Measurements from ENCODE around the gene ANKRD11. TPM values are rescaled to one million over a fixed set of nuclear protein-coding genes. Genes with fewer than 3 reads are reported as not detected.

ANKRD11 gene
- total RNA-seq, 4 donors from 2014 or later = 49.8 to 114 (median 82.2) TPM

DNA sequence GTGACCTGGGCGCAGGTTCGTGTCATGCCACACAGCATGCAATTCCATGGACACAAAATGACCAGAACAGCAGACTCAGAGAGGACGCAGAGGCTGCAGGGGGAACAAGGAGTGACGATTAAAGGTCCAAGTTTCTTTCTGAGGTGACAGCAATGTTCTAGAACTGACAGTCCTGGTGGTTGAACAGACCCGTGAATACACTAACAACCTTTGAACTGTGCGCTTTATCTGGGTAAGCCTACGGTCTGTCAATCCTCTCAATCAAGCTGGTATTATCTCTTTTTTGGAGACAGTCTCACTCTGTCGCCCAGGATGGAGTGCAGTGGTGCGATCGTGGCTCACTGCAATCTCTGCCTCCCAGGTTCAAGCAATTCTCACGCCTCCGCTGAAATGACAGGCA is 138.7 kb downstream of the ANKRD11 start:
- DNase-seq (ENCODE audit: low spot score) (no peak), ATAC-seq (ENCODE audit: low FRiP score) (no peak)
- TF ChIP-seq, protein P1, sequence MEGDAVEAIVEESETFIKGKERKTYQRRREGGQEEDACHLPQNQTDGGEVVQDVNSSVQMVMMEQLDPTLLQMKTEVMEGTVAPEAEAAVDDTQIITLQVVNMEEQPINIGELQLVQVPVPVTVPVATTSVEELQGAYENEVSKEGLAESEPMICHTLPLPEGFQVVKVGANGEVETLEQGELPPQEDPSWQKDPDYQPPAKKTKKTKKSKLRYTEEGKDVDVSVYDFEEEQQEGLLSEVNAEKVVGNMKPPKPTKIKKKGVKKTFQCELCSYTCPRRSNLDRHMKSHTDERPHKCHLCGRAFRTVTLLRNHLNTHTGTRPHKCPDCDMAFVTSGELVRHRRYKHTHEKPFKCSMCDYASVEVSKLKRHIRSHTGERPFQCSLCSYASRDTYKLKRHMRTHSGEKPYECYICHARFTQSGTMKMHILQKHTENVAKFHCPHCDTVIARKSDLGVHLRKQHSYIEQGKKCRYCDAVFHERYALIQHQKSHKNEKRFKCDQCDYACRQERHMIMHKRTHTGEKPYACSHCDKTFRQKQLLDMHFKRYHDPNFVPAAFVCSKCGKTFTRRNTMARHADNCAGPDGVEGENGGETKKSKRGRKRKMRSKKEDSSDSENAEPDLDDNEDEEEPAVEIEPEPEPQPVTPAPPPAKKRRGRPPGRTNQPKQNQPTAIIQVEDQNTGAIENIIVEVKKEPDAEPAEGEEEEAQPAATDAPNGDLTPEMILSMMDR (IDR thresholded peaks at IDR 0.05) = no peak

DNA sequence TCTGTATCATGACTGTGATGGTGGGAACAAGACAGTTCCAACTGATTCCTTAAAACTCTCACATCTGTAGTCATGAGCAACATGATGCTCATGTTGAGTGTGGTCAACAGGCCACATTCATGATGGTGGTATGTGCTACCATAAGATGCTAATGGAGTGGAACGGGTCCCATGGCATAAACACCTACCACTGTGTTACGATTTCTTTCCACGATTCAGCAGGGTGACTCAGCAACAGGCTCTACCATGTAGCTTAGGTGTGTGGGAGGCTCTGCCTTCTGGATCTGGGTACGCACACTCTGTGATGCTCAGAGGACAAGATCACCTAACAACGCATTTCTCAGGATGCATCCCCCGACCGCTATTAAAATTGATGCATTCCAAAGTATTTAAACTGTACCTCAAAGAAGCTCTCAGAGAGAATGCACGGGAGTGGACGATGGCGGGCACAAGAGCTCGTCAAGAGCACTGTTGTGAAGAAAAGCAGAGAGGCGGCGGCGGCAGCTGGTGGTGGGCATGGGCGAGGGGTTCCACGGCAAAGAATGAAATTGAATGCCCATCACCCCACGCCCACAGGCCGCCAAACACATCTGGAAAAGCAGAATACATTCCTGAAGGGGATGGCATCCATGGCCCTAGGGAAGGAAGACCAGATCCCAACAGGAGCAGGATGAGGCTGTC is 139.5 kb downstream of the ANKRD11 start:
- TF ChIP-seq, protein P1 (IDR thresholded peaks at IDR 0.05) = no peak
- ATAC-seq (ENCODE audit: low FRiP score) (no peak), DNase-seq (ENCODE audit: low spot score) (no peak)

DNA sequence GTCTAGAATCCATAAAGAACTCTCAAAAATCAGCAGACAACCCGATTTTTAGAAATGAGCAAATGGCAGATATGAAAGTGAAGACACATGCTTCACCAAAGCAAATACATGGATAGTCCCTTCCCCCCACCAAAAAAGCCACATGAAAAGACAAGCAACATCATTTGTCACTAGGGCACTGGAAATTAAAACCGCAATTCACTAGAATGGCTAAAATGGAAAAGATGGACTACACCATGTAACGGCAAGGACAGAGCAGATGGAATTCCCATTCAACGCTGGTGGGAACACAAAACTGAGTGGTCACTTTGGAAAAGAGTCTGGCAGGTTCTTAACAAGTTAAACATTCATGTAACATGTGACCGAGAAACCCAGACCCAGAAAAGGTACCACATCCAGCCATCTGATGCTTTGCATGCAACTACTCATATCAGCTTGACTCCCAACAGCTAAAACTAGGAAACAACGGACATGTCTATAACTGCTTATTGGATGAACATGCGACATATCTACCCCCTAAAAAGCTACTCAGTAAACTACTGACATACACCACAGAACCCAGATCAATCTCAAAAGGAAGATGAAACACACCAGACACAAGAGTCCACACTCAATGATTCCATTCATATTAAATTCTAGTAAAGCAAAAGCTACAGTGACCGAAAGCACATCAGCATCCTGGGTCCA is 140.3 kb downstream of the ANKRD11 start:
- TF ChIP-seq, protein P1 (IDR thresholded peaks at IDR 0.05) = no peak
- DNase-seq (ENCODE audit: low spot score) = no peak
- ATAC-seq (ENCODE audit: low FRiP score) = no peak

DNA sequence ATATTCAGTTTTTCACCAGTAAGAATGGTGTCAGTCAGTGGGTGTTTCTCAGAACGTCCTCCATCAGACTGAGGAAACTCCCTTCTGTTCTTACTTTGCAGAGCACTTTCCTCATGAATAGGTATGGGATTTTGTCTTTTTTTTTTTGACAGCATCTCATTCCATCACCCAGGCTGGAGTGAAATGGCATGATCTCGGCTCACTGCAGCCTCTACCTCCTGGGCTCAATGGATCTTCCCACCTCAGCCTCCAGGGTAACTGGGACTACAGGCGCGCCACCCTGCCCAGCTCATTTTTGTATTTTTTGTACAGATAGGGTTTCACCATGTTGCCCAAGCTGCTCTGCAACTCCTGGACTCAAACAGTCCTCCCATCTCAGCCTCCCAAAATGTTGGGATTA is 142.6 kb downstream of the ANKRD11 start:
- TF ChIP-seq, protein P1 (IDR thresholded peaks at IDR 0.05) = no peak
- DNase-seq (ENCODE audit: low spot score) (no peak), ATAC-seq (ENCODE audit: low FRiP score) (no peak)

DNA sequence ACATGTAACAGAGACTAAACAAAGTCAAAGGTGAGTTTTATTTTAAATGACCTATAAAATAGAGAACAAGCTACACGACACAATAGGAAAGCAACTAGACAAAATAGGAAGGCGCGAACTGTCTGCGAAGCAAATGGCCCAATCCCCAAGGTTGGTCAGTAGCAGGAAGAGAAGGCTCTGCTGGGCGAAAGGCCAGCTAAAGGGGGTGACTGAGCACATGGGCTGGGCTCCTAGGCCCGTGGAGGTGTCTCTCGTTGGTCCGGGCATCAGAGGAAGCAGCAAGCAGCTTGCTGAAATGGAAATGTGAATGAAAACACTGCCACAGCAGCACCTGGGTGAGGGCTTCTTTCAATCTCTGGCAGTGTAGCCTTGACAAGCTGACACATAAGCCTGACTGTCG is 143.5 kb downstream of the ANKRD11 start:
- DNase-seq (ENCODE audit: low spot score) = no peak
- ATAC-seq (ENCODE audit: low FRiP score) = no peak
- TF ChIP-seq, protein P1 (IDR thresholded peaks at IDR 0.05) = no peak

DNA sequence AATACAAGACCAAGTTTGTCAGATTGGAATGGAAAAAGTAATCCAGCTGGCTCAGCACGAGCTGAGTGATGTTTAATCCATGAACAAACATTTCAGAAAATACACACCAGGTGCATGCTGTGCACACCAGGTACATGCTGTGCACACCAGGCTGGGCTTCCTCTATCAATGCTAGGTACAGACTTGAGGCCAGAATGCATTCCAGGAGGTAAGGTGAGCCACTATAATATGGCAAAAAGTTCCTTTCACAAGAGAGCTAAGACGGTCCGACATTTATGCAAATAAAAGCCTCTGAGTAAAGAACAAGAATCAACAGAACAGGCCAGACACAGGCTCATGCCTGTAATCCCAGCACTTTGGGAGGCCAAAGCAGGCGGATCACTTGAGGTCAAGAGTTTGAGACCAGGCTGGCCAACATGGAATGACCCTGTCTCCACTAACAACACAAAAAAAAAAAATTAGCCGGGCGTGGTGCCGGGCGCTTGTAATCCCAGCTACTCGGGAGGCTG is 144.7 kb downstream of the ANKRD11 start:
- DNase-seq (ENCODE audit: low spot score) (no peak), ATAC-seq (ENCODE audit: low FRiP score) (no peak)
- TF ChIP-seq, protein P1 (IDR thresholded peaks at IDR 0.05) = no peak
